ENCODE results near the gene WIPF2.

DNA sequence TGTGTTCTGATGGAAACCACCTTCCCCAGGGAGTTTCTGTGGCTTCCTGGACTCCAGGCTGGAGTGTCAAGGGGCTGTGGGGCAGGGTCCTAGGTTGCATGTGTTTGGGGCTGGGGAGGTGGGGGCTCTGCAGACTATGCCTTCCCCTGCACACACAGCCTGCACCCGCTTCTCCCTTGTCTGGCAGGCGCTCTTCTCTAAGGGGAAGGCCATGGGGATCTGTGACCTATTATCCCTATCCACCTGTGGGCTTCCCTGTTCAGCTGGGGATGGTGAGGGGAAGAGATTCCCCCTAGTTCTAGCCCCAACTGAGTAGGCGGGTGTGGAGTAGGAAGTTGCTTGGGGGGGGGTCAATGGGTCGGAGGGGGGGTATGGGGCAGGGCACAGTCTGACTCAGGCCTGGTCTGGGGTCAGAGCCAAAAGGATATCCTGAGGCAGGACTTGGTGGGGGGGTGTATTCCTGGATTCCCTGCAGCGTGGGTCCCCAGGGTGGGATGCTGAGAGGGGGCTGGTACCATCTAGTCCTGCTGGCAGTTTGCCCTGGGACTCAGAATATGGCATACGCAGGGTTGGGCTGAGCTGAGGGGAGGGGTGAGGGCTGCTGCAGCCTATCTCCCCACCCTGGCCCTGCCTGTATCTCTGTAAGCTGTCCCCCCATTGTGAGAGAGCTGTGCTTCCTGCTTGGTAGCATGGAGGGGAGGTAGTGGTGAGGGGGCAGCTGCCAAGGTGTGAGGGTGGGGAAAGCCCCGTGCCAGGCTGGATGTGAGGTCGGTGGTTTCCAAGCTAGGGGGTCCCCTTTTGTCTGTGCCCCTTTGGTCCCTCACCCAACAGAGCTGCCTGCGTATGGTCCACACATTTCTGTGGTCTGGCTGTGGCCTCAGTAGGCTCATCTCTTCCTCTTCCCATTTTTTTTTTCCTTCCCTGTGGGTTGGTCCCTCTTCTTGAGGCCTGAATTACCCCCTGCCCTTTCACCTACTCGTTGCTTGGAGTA lies 104.6 kb downstream of the WIPF2 start:
- TF ChIP-seq, protein P1, sequence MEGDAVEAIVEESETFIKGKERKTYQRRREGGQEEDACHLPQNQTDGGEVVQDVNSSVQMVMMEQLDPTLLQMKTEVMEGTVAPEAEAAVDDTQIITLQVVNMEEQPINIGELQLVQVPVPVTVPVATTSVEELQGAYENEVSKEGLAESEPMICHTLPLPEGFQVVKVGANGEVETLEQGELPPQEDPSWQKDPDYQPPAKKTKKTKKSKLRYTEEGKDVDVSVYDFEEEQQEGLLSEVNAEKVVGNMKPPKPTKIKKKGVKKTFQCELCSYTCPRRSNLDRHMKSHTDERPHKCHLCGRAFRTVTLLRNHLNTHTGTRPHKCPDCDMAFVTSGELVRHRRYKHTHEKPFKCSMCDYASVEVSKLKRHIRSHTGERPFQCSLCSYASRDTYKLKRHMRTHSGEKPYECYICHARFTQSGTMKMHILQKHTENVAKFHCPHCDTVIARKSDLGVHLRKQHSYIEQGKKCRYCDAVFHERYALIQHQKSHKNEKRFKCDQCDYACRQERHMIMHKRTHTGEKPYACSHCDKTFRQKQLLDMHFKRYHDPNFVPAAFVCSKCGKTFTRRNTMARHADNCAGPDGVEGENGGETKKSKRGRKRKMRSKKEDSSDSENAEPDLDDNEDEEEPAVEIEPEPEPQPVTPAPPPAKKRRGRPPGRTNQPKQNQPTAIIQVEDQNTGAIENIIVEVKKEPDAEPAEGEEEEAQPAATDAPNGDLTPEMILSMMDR (conservative IDR thresholded peaks at IDR 0.05) = no peak
- no peak for TF ChIP-seq ZFX (IDR thresholded peaks at IDR 0.05)

Data from C4-2B (cell line).